GM23248 (cell line): ENCODE data around the gene RSRC1. TPM values are rescaled to one million over a fixed set of nuclear protein-coding genes. Genes with fewer than 3 reads are reported as not detected.

Experiments used
- DNase-seq: peaks from one replicate; pipeline ENCODE4 v3.0.0-alpha.2; 2015
- H2AFZ ChIP-seq: fragments of 200-600 bp; sonication (generic); 2 replicates; pipeline ENCODE4 v1.6.1; 2016; ENCODE audit warnings: antibody characterized with exemption
- H3F3A ChIP-seq: fragments of 200-600 bp; sonication (generic); 2 replicates; pipeline ENCODE4 v1.6.1; 2016; ENCODE audit warnings: mild to moderate bottlenecking, antibody characterized with exemption, mixed run types; ENCODE audit not compliant: insufficient read depth
- H3K27ac ChIP-seq: fragments of 200-600 bp; sonication (generic); 2 replicates; pipeline ENCODE4 v1.5.1; 2016; ENCODE audit warnings: mild to moderate bottlenecking
- H3K27me3 ChIP-seq: fragments of 200-600 bp; sonication (generic); replicated peaks from 2 replicates; pipeline ENCODE4 v1.6.1; 2016; ENCODE audit warnings: mild to moderate bottlenecking; ENCODE audit not compliant: insufficient read depth
- H3K36me3 ChIP-seq: fragments of 200-600 bp; sonication (generic); 2 replicates; pipeline ENCODE4 v1.6.1; 2016; ENCODE audit warnings: low read depth, mild to moderate bottlenecking
- H3K4me1 ChIP-seq: fragments of 200-600 bp; sonication (generic); 2 replicates; pipeline ENCODE4 v1.6.1; 2016; ENCODE audit warnings: mild to moderate bottlenecking; ENCODE audit not compliant: insufficient read depth
- H3K4me2 ChIP-seq: fragments of 200-600 bp; sonication (generic); one replicate; pipeline ENCODE4 v1.6.1; 2016; ENCODE audit warnings: mild to moderate bottlenecking; ENCODE audit not compliant: unreplicated experiment
- H3K4me3 ChIP-seq: fragments of 200-600 bp; sonication (generic); 2 replicates; pipeline ENCODE4 v1.5.1; 2016; ENCODE audit warnings: mild to moderate bottlenecking
- H3K79me2 ChIP-seq: fragments of 200-600 bp; sonication (generic); 2 replicates; pipeline ENCODE4 v1.6.1; 2016; ENCODE audit warnings: mild to moderate bottlenecking; ENCODE audit not compliant: insufficient read depth
- H3K9ac ChIP-seq: fragments of 200-600 bp; sonication (generic); 2 replicates; pipeline ENCODE4 v1.6.1; 2016; ENCODE audit warnings: mild to moderate bottlenecking
- H3K9me2 ChIP-seq: fragments of 200-600 bp; sonication (generic); 2 replicates; pipeline ENCODE4 v1.6.1; 2016; ENCODE audit warnings: mixed run types, mild to moderate bottlenecking, moderate library complexity; ENCODE audit not compliant: insufficient read depth
- H3K9me3 ChIP-seq: fragments of 200-600 bp; sonication (generic); one replicate; pipeline ENCODE4 v1.6.1; 2017; ENCODE audit warnings: low read depth
- H4K20me1 ChIP-seq: fragments of 200-600 bp; sonication (generic); 2 replicates; pipeline ENCODE4 v1.6.0; 2016; ENCODE audit not compliant: insufficient read depth
- EZH2 ChIP-seq: fragments of 200-600 bp; sonication (generic); IDR thresholded peaks from 2 replicates; pipeline ENCODE4 v1.6.1; 2018; ENCODE audit warnings: antibody characterized with exemption, mild to moderate bottlenecking; ENCODE audit not compliant: insufficient read depth, poor library complexity, severe bottlenecking
- EZH2phosphoT487 ChIP-seq: fragments of 200-600 bp; sonication (generic); IDR thresholded peaks from 2 replicates; pipeline ENCODE4 v1.6.1; 2018; ENCODE audit warnings: antibody characterized with exemption, moderate library complexity, mild to moderate bottlenecking, low read depth; ENCODE audit not compliant: insufficient read depth
- WGBS, 2 experiments: methylation state at CpG; one replicate each; pipeline ENCODE4 v1.1.6; 2015 to 2017; ENCODE audit warnings: low lambda C conversion rate in 2 of 2, low coverage in 1 of 2; ENCODE audit errors: missing lambda C conversion rate in 2 of 2; 5-methylcytosine and 5-hydroxymethylcytosine counted together
- in situ Hi-C: fragments of 300-500 bp; cut with MboI; formaldehyde crosslinking; loops from 2 replicates; pipeline ENCODE4 v1.15.0; 2020
- polyA plus RNA-seq: library from polyadenylated mRNA; unstranded; fragments of >200 nt; fragmentation: Nextera tagmentation; extraction: Ambion mirVana; gene quantifications from 2 replicates; pipeline ENCODE4 v1.2.1, GENCODE V29; 2016
- total RNA-seq: library from RNA; depleted of rRNA; stranded (reverse); fragments of >200 nt; shearing (Covaris generic); gene quantifications from 2 replicates; pipeline ENCODE4 v1.2.3, GENCODE V29; 2014

The RSRC1 gene
- total and polyA plus RNA-seq, 2 experiments from 2014 or later, result 28.5 to 34.6 TPM

DNA sequence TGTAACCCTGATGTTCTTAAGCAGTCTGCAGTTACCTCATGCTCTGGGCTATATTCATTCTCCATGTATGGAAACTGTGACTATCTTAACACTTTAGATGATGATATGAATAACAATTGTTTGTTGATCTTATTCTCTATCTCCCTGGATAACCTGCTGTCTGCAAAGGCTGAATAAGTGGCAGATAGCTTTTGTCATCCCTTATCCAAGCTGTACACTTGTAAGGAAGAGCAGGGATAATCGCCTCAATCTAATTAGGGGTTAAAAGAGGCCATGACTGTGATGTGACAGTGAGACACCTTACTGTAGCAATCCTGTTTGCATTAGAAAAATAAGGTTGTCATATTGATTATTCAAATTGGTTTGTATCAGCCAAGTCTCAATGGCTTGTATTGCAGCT, 123.9 kb downstream of the RSRC1 start:
- H3K4me1 ChIP-seq, result no peaks in the 10 kb centered on the region
- no peak overlapping the region for H3K9ac ChIP-seq
- no peaks in the 10 kb centered on the region for H3F3A ChIP-seq
- no peaks in the 10 kb centered on the region for H3K9me3 ChIP-seq
- H3K36me3 ChIP-seq, result no peaks in the 10 kb centered on the region
- WGBS, 2 experiments, result 95 to 100% methylated on average over 1 of the region's 1 CpG
- no peak for TF ChIP-seq EZH2
- no peak for TF ChIP-seq EZH2phosphoT487
- DNase-seq, result no peak
- H3K79me2 ChIP-seq, result no peaks in the 10 kb centered on the region
- in situ Hi-C loops, result no loop called here
- no peaks in the 10 kb centered on the region for H3K9me2 ChIP-seq
- no peak overlapping the region for H3K27ac ChIP-seq
- H3K4me2 ChIP-seq, result no peak overlapping the region
- no peaks in the 10 kb centered on the region for H4K20me1 ChIP-seq
- no peak overlapping the region for H3K4me3 ChIP-seq
- no peak overlapping the region for H2AFZ ChIP-seq
- H3K27me3 ChIP-seq, result no peaks in the 10 kb centered on the region

DNA sequence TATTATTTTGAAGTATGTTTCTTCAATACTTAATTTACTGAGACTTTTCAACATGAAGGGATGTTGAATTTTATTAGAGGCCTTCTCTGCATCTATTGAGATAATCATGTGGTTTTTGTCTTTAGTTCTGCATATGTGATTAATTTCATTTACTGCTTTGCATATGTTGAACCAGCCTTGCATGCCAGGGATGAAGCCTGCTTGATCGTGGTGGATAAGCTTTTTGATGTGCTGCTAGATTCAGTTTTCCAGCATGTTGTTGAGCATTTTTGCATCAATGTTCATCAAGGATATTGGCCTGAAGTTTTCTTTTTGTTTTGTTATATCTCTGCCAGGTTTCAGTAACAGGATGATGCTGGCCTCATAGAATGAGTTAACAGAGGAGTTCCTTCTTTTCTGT, 134.4 kb downstream of the RSRC1 start:
- no peaks in the 10 kb centered on the region for H3F3A ChIP-seq
- no peaks in the 10 kb centered on the region for H3K4me1 ChIP-seq
- in situ Hi-C loops, result no loop called here
- no peak overlapping the region for H3K27ac ChIP-seq
- no peaks in the 10 kb centered on the region for H3K36me3 ChIP-seq
- no peak overlapping the region for H3K9ac ChIP-seq
- TF ChIP-seq EZH2 (no peak), EZH2phosphoT487 (no peak)
- H2AFZ ChIP-seq, result no peak overlapping the region
- H3K4me3 ChIP-seq, result no peak overlapping the region
- DNase-seq, result no peak
- no peaks in the 10 kb centered on the region for H3K9me3 ChIP-seq
- H3K79me2 ChIP-seq, result no peaks in the 10 kb centered on the region
- H4K20me1 ChIP-seq, result no peaks in the 10 kb centered on the region; the same call in 1 of the 2 replicates
- no peak overlapping the region for H3K4me2 ChIP-seq
- no peaks in the 10 kb centered on the region for H3K9me2 ChIP-seq
- 6 to 21% methylated on average over 1 of the region's 1 CpG for WGBS, 2 experiments
- no peaks in the 10 kb centered on the region for H3K27me3 ChIP-seq

DNA sequence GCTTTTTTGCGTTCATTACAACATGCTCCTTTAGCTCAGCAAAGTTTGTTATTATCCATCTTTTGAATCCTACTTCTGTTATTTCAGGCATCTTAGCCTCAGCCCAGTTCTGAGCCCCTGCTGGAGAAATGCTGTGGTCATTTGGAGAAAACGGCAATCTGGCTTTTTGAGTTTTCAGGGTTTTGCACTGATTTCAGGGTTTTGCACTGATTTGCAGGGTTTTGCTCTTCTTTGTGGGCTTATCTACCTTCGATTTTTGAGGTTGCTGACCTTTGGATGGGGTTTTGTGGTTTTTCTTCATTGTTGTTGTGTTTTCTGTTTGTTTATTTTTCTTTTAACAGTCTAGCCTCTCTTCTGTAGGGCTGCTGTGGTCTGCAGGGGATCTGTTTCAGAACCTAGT, 137.4 kb downstream of the RSRC1 start:
- Histone ChIP-seq H3K36me3 (no peaks in the 10 kb centered on the region), H3K9ac (no peak overlapping the region), H3F3A (no peaks in the 10 kb centered on the region), H3K27ac (no peak overlapping the region), H3K9me2 (no peaks in the 10 kb centered on the region), H3K4me2 (no peak overlapping the region), H2AFZ (no peak overlapping the region), H4K20me1 (no peaks in the 10 kb centered on the region; the same call in 1 of the 2 replicates), H3K9me3 (no peaks in the 10 kb centered on the region), H3K4me3 (no peak overlapping the region), H3K27me3 (no peaks in the 10 kb centered on the region), H3K4me1 (no peaks in the 10 kb centered on the region), H3K79me2 (no peaks in the 10 kb centered on the region)
- in situ Hi-C loops, result no loop called here
- TF ChIP-seq EZH2 (no peak), EZH2phosphoT487 (no peak)
- no peak for DNase-seq
- 99 to 100% methylated on average over 3 of the region's 3 CpGs for WGBS, 2 experiments

DNA sequence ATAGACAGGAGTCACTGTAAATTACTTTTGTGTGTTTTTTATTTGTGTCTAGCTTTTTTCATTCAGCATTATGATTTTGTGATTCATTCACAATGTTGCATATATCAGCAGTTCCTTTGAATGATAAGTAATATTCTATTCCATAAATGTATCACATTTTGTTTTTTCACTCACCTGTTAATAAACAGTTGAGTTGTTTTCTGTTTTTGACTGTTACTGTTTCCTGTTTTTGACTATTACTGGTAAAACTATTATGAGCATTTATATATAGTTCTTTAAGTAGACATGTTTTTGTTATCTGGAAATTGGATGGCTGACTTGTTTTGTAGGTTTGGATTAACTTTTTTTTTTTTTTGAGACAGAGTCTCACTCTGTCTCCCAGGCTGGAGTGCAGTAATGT, 138.4 kb downstream of the RSRC1 start:
- DNase-seq, result no peak
- Histone ChIP-seq H3K4me2 (no peak overlapping the region), H3K9ac (no peak overlapping the region), H3K4me1 (no peaks in the 10 kb centered on the region), H3K9me3 (no peaks in the 10 kb centered on the region), H3F3A (no peaks in the 10 kb centered on the region), H3K27ac (no peak overlapping the region), H4K20me1 (no peaks in the 10 kb centered on the region; the same call in 1 of the 2 replicates), H3K36me3 (0 out of 2 replicates have a peak, but pooled peaks cover 5% of the 10 kb centered on the region), H3K4me3 (no peak overlapping the region), H3K79me2 (no peaks in the 10 kb centered on the region), H3K9me2 (no peaks in the 10 kb centered on the region), H3K27me3 (no peaks in the 10 kb centered on the region), H2AFZ (no peak overlapping the region)
- in situ Hi-C loops, result no loop called here
- no peak for TF ChIP-seq EZH2
- no peak for TF ChIP-seq EZH2phosphoT487

DNA sequence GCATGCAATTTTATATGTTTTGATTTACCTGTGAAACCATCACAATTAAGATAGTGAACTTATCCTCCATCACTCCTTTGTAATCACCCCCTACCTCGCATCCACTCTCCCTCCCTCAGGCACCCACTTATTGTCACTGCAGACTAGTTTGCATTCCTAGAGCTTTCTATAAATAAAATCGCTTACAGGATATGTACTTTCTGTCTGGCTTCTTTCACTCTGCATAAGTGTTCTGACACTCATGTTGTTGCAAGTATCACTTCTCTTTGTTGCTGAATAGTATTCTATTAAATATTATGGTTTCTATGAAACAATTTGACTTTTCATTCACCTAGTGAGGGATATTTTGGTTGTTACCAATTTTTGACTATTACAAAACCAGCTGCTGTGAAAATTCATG, 139.3 kb downstream of the RSRC1 start:
- no peak for DNase-seq
- H3K27ac ChIP-seq, result no peak overlapping the region
- 0 out of 2 replicates have a peak, but pooled peaks cover 5% of the 10 kb centered on the region for H3K36me3 ChIP-seq
- TF ChIP-seq EZH2phosphoT487 (no peak), EZH2 (no peak)
- H3K4me3 ChIP-seq, result no peak overlapping the region
- WGBS, 2 experiments, result 96 to 99% methylated on average over 2 of the region's 2 CpGs
- no peaks in the 10 kb centered on the region for H3K9me2 ChIP-seq
- no peaks in the 10 kb centered on the region for H3K9me3 ChIP-seq
- in situ Hi-C loops, result no loop called here
- no peaks in the 10 kb centered on the region; the same call in 1 of the 2 replicates for H4K20me1 ChIP-seq
- no peak overlapping the region for H3K9ac ChIP-seq
- no peak overlapping the region for H2AFZ ChIP-seq
- no peaks in the 10 kb centered on the region for H3K27me3 ChIP-seq
- no peaks in the 10 kb centered on the region for H3K4me1 ChIP-seq
- H3K79me2 ChIP-seq, result no peaks in the 10 kb centered on the region
- H3K4me2 ChIP-seq, result no peak overlapping the region
- no peaks in the 10 kb centered on the region for H3F3A ChIP-seq
